K562 (cell line): ENCODE data around the gene TYW5. TPM values are rescaled to one million over a fixed set of nuclear protein-coding genes. Genes with fewer than 3 reads are reported as not detected.

ENCODE experiments used
- ATAC-seq: fragments of 200-7000 bp; cut with Tn5 transposase; 3 replicates; pipeline ENCODE4 v1.9.1; 2020; ENCODE audit warnings: moderate library complexity
- BruUV-seq: library from RNA; stranded (reverse); fragments of 400-500 nt; replicated peaks from 2 replicates; lab custom pipeline; 2021; lab: Mats Ljungman, UMichigan
- CTCF ChIA-PET: fragments of 300-600 bp; formaldehyde crosslinking; extraction: SDS; loops from one replicate; lab custom pipeline; 2021; ENCODE audit warnings: low intra/inter-chr PET ratio; lab: Yijun Ruan, JAX
- POLR2A ChIA-PET: fragments of 300-600, 350-650 bp; sonication (Branson Sonifier 250); formaldehyde crosslinking; extraction: SDS; loops from one replicate; lab custom pipeline; 2021; ENCODE audit warnings: antibody characterized with exemption, inconsistent platforms; lab: Yijun Ruan, JAX
- DNase-seq, 4 experiments: peaks; one replicate each; pipeline versions ENCODE4 v3.0.0 to v3.0.0-alpha.2; 2011 to 2018; ENCODE audit warnings: low spot score in 3 of 4, mixed read lengths in 3 of 4; ENCODE audit errors: extremely low read depth in 1 of 4
- FAIRE-seq: peaks from 2 replicates; lab custom pipeline; 2011; peaks lifted over from hg19 to GRCh38; lab: Jason Lieb, UNC
- H2AFZ ChIP-seq: 2 replicates; pipeline ENCODE4 v1.6.0; 2011; ENCODE audit warnings: low read depth, low read length, control low read depth, inconsistent platforms
- H3K27ac ChIP-seq: fragments of 200-600 bp; 3 replicates; pipeline ENCODE4 v1.8.0; 2011; ENCODE audit warnings: low read depth, mild to moderate bottlenecking, control low read depth, inconsistent platforms, low read length, moderate library complexity, mixed read lengths; ENCODE audit errors: extremely low read depth
- H3K27me3 ChIP-seq, 2 experiments: fragments of 300-600 bp in 1 of 2; 2 replicates in 1 of 2; 3 replicates in 1 of 2; pipeline versions ENCODE4 v1.6.0 to v1.8.0; 2011; ENCODE audit warnings: inconsistent platforms in 2 of 2, low read length in 2 of 2, mild to moderate bottlenecking in 1 of 2, mixed read lengths in 1 of 2, moderate library complexity in 1 of 2; ENCODE audit not compliant: control insufficient read depth in 2 of 2, insufficient read depth in 2 of 2
- H3K36me3 ChIP-seq: fragments of 300-600 bp; 3 replicates; pipeline ENCODE4 v1.8.0; 2011; ENCODE audit warnings: mild to moderate bottlenecking, low read length, inconsistent platforms; ENCODE audit not compliant: control insufficient read depth, insufficient read depth
- H3K4me1 ChIP-seq, 2 experiments: fragments of 200-600 bp in 1 of 2; replicated peaks in 1 of 2; 2 replicates in 1 of 2; 3 replicates in 1 of 2; pipeline versions ENCODE4 v1.5.1 to v1.8.0; 2011; ENCODE audit warnings: inconsistent platforms in 2 of 2, low read length in 2 of 2, mild to moderate bottlenecking in 1 of 2, mixed read lengths in 1 of 2, moderate library complexity in 1 of 2; ENCODE audit not compliant: control insufficient read depth in 2 of 2, insufficient read depth in 2 of 2
- H3K4me2 ChIP-seq: 2 replicates; pipeline ENCODE4 v1.6.1; 2011; ENCODE audit warnings: low read length, control low read depth, inconsistent platforms, mixed read lengths; ENCODE audit not compliant: insufficient read depth
- H3K4me3 ChIP-seq: fragments of 200-600 bp; sonication (generic), shearing (Covaris generic); 2 replicates; pipeline ENCODE4 v1.5.1; 2016; ENCODE audit warnings: control low read depth, inconsistent platforms
- H3K79me2 ChIP-seq: fragments of 200-600 bp; 3 replicates; pipeline ENCODE4 v1.8.0; 2011; ENCODE audit warnings: low read length, inconsistent platforms; ENCODE audit not compliant: control insufficient read depth, insufficient read depth
- H3K9ac ChIP-seq, 2 experiments: 2 replicates each; pipeline versions ENCODE4 v1.6.0 to v1.6.1; 2011; ENCODE audit warnings: low read depth in 2 of 2, low read length in 2 of 2, control low read depth in 1 of 2, inconsistent platforms in 1 of 2, mild to moderate bottlenecking in 1 of 2, mixed read lengths in 1 of 2; ENCODE audit not compliant: insufficient read depth in 1 of 2
- H3K9me1 ChIP-seq: one replicate; pipeline ENCODE4 v1.6.0; 2011; ENCODE audit warnings: inconsistent platforms, mild to moderate bottlenecking, low read length, moderate library complexity; ENCODE audit not compliant: control insufficient read depth, insufficient read depth
- H3K9me3 ChIP-seq: replicated peaks from 2 replicates; pipeline ENCODE4 v1.5.1; 2011; ENCODE audit warnings: low read depth, low read length, inconsistent platforms; ENCODE audit not compliant: control insufficient read depth, insufficient read depth
- H4K20me1 ChIP-seq: replicated peaks from 2 replicates; pipeline ENCODE4 v1.6.1; 2011; ENCODE audit warnings: low read length, inconsistent platforms, mixed read lengths; ENCODE audit not compliant: control insufficient read depth, insufficient read depth
- BCL6 ChIP-seq: fragments of 250-450 bp; sonication (Bioruptor Pico); IDR thresholded peaks from 2 replicates; pipeline ENCODE4 v1.4.0; 2020
- HBP1 ChIP-seq: fragments of 450-650 bp; formaldehyde crosslinking; IDR thresholded peaks from 2 replicates; pipeline ENCODE4 v1.4.0; 2022; ENCODE audit warnings: missing genetic modification characterization
- HSF4 ChIP-seq: fragments of 250-450 bp; sonication (Bioruptor Pico); IDR thresholded peaks from 2 replicates; pipeline ENCODE4 v2.1.2; 2022; ENCODE audit warnings: mild to moderate bottlenecking, moderate library complexity, borderline replicate concordance
- KAT8 ChIP-seq: fragments of 450-650 bp; IDR thresholded peaks from 2 replicates; pipeline ENCODE4 v1.6.1; 2016; ENCODE audit warnings: low read depth, mild to moderate bottlenecking
- L3MBTL2 ChIP-seq: fragments of 450-650 bp; IDR thresholded peaks from 2 replicates; pipeline ENCODE4 v1.6.1; 2016; ENCODE audit warnings: mild to moderate bottlenecking, moderate library complexity
- NFATC3 ChIP-seq: fragments of 450-650 bp; IDR thresholded peaks from 2 replicates; pipeline ENCODE4 v1.6.1; 2017; ENCODE audit warnings: mild to moderate bottlenecking
- NR3C1 ChIP-seq: sonication (generic); formaldehyde crosslinking; IDR thresholded peaks from 2 replicates; pipeline ENCODE4 v1.8.1; 2022; ENCODE audit warnings: missing genetic modification reagents
- SMARCA5 ChIP-seq: fragments of 450-650 bp; IDR thresholded peaks from 2 replicates; pipeline ENCODE4 v1.6.1; 2016
- SMARCB1 ChIP-seq: IDR thresholded peaks from 2 replicates; pipeline ENCODE4 v1.6.1; 2011; ENCODE audit warnings: improper control_type of control experiment, low read depth; ENCODE audit not compliant: insufficient read length
- SMARCC2 ChIP-seq: fragments of 450-650 bp; IDR thresholded peaks from 2 replicates; pipeline ENCODE4 v1.6.1; 2017; ENCODE audit warnings: antibody characterized with exemption, moderate library complexity, mild to moderate bottlenecking, low read depth
- SMC3 ChIP-seq: conservative IDR thresholded peaks from 2 replicates; pipeline ENCODE4 v1.6.1; 2011; ENCODE audit warnings: low read depth, low read length, improper control_type of control experiment; ENCODE audit not compliant: insufficient read depth
- TCFL5 ChIP-seq: fragments of 250-450 bp; sonication (Bioruptor Pico); conservative IDR thresholded peaks from 2 replicates; pipeline ENCODE4 v1.6.1; 2021; ENCODE audit warnings: mild to moderate bottlenecking, moderate library complexity, matching md5 sums
- ZC3H8 ChIP-seq: fragments of 450-650 bp; IDR thresholded peaks from 2 replicates; pipeline ENCODE4 v1.6.1; 2017
- ZNF121 ChIP-seq: sonication (generic); formaldehyde crosslinking; conservative IDR thresholded peaks from 2 replicates; pipeline ENCODE4 v1.8.0; 2022; ENCODE audit warnings: missing genetic modification reagents
- ZNF23 ChIP-seq: fragments of 250-450 bp; sonication (Bioruptor Pico); IDR thresholded peaks from 2 replicates; pipeline ENCODE4 v1.4.0; 2020; ENCODE audit warnings: mild to moderate bottlenecking
- ZNF695 ChIP-seq: fragments of 450-650 bp; formaldehyde crosslinking; IDR thresholded peaks from 2 replicates; pipeline ENCODE4 v1.4.0; 2020; ENCODE audit warnings: mild to moderate bottlenecking, moderate library complexity
- ZNF717 ChIP-seq: fragments of 250-450 bp; sonication (Bioruptor Pico); IDR thresholded peaks from 2 replicates; pipeline ENCODE4 v1.5.0; 2021
- WGBS: fragments of 100-300 bp; shearing (Covaris generic); methylation state at CpG from one replicate; pipeline ENCODE4 v1.1.6; 2016; ENCODE audit warnings: low coverage, mixed read lengths; ENCODE audit not compliant: insufficient coverage; ENCODE audit errors: missing lambda C conversion rate; 5-methylcytosine and 5-hydroxymethylcytosine counted together
- in situ Hi-C: fragments of 300-500 bp; cut with MboI; formaldehyde crosslinking; loops from 4 replicates; pipeline ENCODE4 v1.15.0; 2018; ENCODE audit warnings: inconsistent platforms, mixed read lengths
- intact Hi-C: fragments of 100-400 bp; cut with micrococcal nuclease; formaldehyde crosslinking; loops from 2 replicates; pipeline ENCODE4 v1.14.2; 2022
- polyA plus RNA-seq, 8 experiments: library from polyadenylated mRNA; depleted of rRNA in 4 of 8; stranded (reverse) in 5 of 8; unstranded in 3 of 8; fragments of >200 nt; fragmentation: Nextera tagmentation in 2 of 8; fragmentation: Illumina TruSeq in 1 of 8; extraction: Ambion mirVana in 2 of 8; extraction: Trizol in 1 of 8; gene quantifications; 2 replicates each; pipeline versions ENCODE4 v1.2.1 to v1.2.3, GENCODE V29; 2011 to 2014; ENCODE audit warnings: inconsistent platforms in 1 of 8, missing spikeins in 1 of 8
- total RNA-seq, 7 experiments: library from RNA; depleted of rRNA in 6 of 7; stranded (reverse); fragments of >200 nt in 6 of 7; fragmentation: Illumina TruSeq in 2 of 7; extraction: Trizol in 2 of 7; gene quantifications; 2 replicates each; pipeline versions ENCODE4 v1.2.1 to v1.2.3, GENCODE V29; 2011 to 2021; ENCODE audit warnings: low replicate concordance in 1 of 7
- TF ChIP-seq, protein P1 (sequence below): sonication (generic); formaldehyde crosslinking; IDR thresholded peaks from 2 replicates; pipeline ENCODE4 v1.8.0; 2022; ENCODE audit warnings: mild to moderate bottlenecking, missing genetic modification reagents

TYW5 gene
- total and polyA plus RNA-seq, 9 of the 15 experiments (the other 6 are each of a cell fraction or from before 2014, with no cell fraction given), result 3.6 to 7.7 (median 4.6) TPM

GRCh38 chr2:199984159-199984558 lies 28.9 kb upstream of the TYW5 start (continued):
- TF ChIP-seq SMARCA5, result no peak
- no peak for TF ChIP-seq NR3C1 (CRISPR knock-in tag)
- no peak for TF ChIP-seq L3MBTL2
- TF ChIP-seq, protein P1, sequence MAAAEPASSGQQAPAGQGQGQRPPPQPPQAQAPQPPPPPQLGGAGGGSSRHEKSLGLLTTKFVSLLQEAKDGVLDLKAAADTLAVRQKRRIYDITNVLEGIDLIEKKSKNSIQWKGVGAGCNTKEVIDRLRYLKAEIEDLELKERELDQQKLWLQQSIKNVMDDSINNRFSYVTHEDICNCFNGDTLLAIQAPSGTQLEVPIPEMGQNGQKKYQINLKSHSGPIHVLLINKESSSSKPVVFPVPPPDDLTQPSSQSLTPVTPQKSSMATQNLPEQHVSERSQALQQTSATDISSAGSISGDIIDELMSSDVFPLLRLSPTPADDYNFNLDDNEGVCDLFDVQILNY (CRISPR knock-in tag), result no peak
- no peak for TF ChIP-seq TCFL5 (CRISPR knock-in tag)
- TF ChIP-seq KAT8, result no peak
- TF ChIP-seq ZNF23 (CRISPR knock-in tag), result no peak
- no peak for TF ChIP-seq SMARCB1
- TF ChIP-seq, all 486 proteins: peak for 0

- ChIA-PET CTCF (no interaction called here), POLR2A (no interaction called here)
- intact Hi-C loops (loop anchor here (10.0 kb wide), 3 partner anchors 211 to 611 kb away; no protein-coding TSS in a partner anchor), in situ Hi-C loops (no loop called here)
- Histone ChIP-seq H3K27ac (no peak overlapping the region), H3K9ac (no peak overlapping the region), H3K4me1 (peaks cover 0 to 9% of the 10 kb centered on the region in 2 experiments; a peak in 2 of 5 replicates), H3K9me1 (no peaks in the 10 kb centered on the region), H2AFZ (no peak overlapping the region), H4K20me1 (no peaks in the 10 kb centered on the region; the same call in 1 of the 2 replicates), H3K36me3 (no peaks in the 10 kb centered on the region), H3K27me3 (no peaks in the 10 kb centered on the region), H3K79me2 (no peaks in the 10 kb centered on the region), H3K4me2 (no peak overlapping the region), H3K4me3 (no peak overlapping the region), H3K9me3 (no peaks in the 10 kb centered on the region; the same call in 1 of the 2 replicates)
- FAIRE-seq, result no peak
- no peak for DNase-seq
- TF ChIP-seq BCL6 (CRISPR knock-in tag) (no peak), NFATC3 (no peak), ZNF717 (CRISPR knock-in tag) (no peak), ZNF121 (CRISPR knock-in tag) (no peak), HSF4 (CRISPR knock-in tag) (no peak), ZC3H8 (no peak), ZNF695 (CRISPR knock-in tag) (no peak), HBP1 (CRISPR knock-in tag) (no peak), SMC3 (no peak), SMARCC2 (no peak)
- 0% methylated on average over 1 of the region's 1 CpG for WGBS
- no peak for ATAC-seq
- BruUV-seq, result no TSS peak
Measured at GRCh38 chr2:199983534-199983933, 28.2 kb upstream of the TYW5 start.
